HEK293 (cell line): Measurements from ENCODE around the gene MAML3.

Source experiments
- CTCF ChIA-PET: fragments of 350-600 bp; formaldehyde crosslinking; extraction: SDS; loops from one replicate; lab custom pipeline; 2021; ENCODE audit warnings: antibody characterized with exemption; lab: Yijun Ruan, JAX
- POLR2A ChIA-PET: fragments of 300-600 bp; formaldehyde crosslinking; extraction: SDS; loops from one replicate; lab custom pipeline; 2020; ENCODE audit warnings: antibody characterized with exemption, inconsistent platforms; lab: Yijun Ruan, JAX
- H3K27ac ChIP-seq: fragments of 200-500 bp; sonication (Bioruptor generic); 2 replicates; pipeline ENCODE4 v1.5.1; 2014; ENCODE audit warnings: low read depth, low read length, control low read depth, inconsistent platforms; ENCODE audit errors: extremely low read depth
- H3K36me3 ChIP-seq, 2 experiments: fragments of 200-500 bp in 1 of 2; sonication (Bioruptor generic) in 1 of 2; 1 replicate in 1 of 2; 2 replicates in 1 of 2; pipeline ENCODE4 v1.5.1; 2014 to 2017; ENCODE audit warnings: inconsistent platforms in 2 of 2, low read length in 2 of 2; ENCODE audit not compliant: control insufficient read depth in 2 of 2, insufficient read depth in 1 of 2
- H3K4me1 ChIP-seq: fragments of 200-500 bp; sonication (Bioruptor generic); 2 replicates; pipeline ENCODE4 v1.5.1; 2014; ENCODE audit warnings: mild to moderate bottlenecking, low read length, inconsistent platforms; ENCODE audit not compliant: control insufficient read depth, insufficient read depth
- H3K4me3 ChIP-seq: 2 replicates; pipeline ENCODE4 v1.5.1; 2011; ENCODE audit warnings: low read depth, mild to moderate bottlenecking, control low read depth, low read length, moderate library complexity
- H3K9me3 ChIP-seq: fragments of 200-500 bp; sonication (Bioruptor generic); 2 replicates; pipeline ENCODE4 v1.5.1; 2014; ENCODE audit warnings: low read depth, low read length, inconsistent platforms; ENCODE audit not compliant: control insufficient read depth, insufficient read depth
- GLI4 ChIP-seq: fragments of 450-650 bp; formaldehyde crosslinking; IDR thresholded peaks from 2 replicates; pipeline ENCODE4 v1.5.1; 2016; ENCODE audit warnings: missing biosample characterization, missing genetic modification characterization
- GLIS2 ChIP-seq: fragments of 450-650 bp; formaldehyde crosslinking; IDR thresholded peaks from 2 replicates; pipeline ENCODE4 v1.5.1; 2016; ENCODE audit warnings: missing biosample characterization, missing genetic modification characterization
- KLF9 ChIP-seq: fragments of 450-650 bp; formaldehyde crosslinking; IDR thresholded peaks from 2 replicates; pipeline ENCODE4 v1.5.1; 2016; ENCODE audit warnings: missing biosample characterization, missing genetic modification characterization, low read depth
- MZF1 ChIP-seq: fragments of 450-650 bp; formaldehyde crosslinking; IDR thresholded peaks from 2 replicates; pipeline ENCODE4 v1.5.1; 2017; ENCODE audit warnings: missing biosample characterization, missing genetic modification characterization, borderline replicate concordance
- PRDM6 ChIP-seq: fragments of 450-650 bp; formaldehyde crosslinking; IDR thresholded peaks from 2 replicates; pipeline ENCODE4 v1.5.1; 2017; ENCODE audit warnings: missing biosample characterization, missing genetic modification characterization
- REST ChIP-seq: fragments of 450-650 bp; formaldehyde crosslinking; IDR thresholded peaks from 2 replicates; pipeline ENCODE4 v1.5.1; 2016; ENCODE audit warnings: missing biosample characterization, missing genetic modification characterization
- TRIM28 ChIP-seq: IDR thresholded peaks from 2 replicates; pipeline ENCODE4 v1.6.1; 2011; ENCODE audit warnings: low read length, control low read depth, borderline replicate concordance
- ZBTB26 ChIP-seq: fragments of 450-650 bp; formaldehyde crosslinking; optimal IDR thresholded peaks from 2 replicates; pipeline ENCODE3; 2016; ENCODE audit warnings: missing biosample characterization, mild to moderate bottlenecking, missing genetic modification characterization
- ZBTB7A ChIP-seq: fragments of 450-650 bp; formaldehyde crosslinking; IDR thresholded peaks from 2 replicates; pipeline ENCODE4 v1.5.1; 2016; ENCODE audit warnings: low read depth, missing biosample characterization, missing genetic modification characterization
- ZNF112 ChIP-seq: fragments of 450-650 bp; formaldehyde crosslinking; IDR thresholded peaks from 2 replicates; pipeline ENCODE4 v1.5.0; 2017; ENCODE audit warnings: missing biosample characterization, missing genetic modification characterization
- ZNF114 ChIP-seq: fragments of 450-650 bp; formaldehyde crosslinking; IDR thresholded peaks from 2 replicates; pipeline ENCODE4 v1.5.0; 2017; ENCODE audit warnings: missing biosample characterization, missing genetic modification characterization
- ZNF175 ChIP-seq: fragments of 450-650 bp; formaldehyde crosslinking; IDR thresholded peaks from 2 replicates; pipeline ENCODE4 v1.5.1; 2016; ENCODE audit warnings: missing biosample characterization, missing genetic modification characterization
- ZNF221 ChIP-seq: fragments of 450-650 bp; formaldehyde crosslinking; IDR thresholded peaks from 2 replicates; pipeline ENCODE4 v1.5.1; 2017; ENCODE audit warnings: missing biosample characterization, missing genetic modification characterization, borderline replicate concordance
- ZNF23 ChIP-seq: fragments of 450-650 bp; formaldehyde crosslinking; IDR thresholded peaks from 2 replicates; pipeline ENCODE4 v1.5.1; 2016; ENCODE audit warnings: missing biosample characterization, missing genetic modification characterization, borderline replicate concordance
- ZNF292 ChIP-seq: fragments of 450-650 bp; formaldehyde crosslinking; IDR thresholded peaks from 2 replicates; pipeline ENCODE4 v1.5.1; 2016; ENCODE audit warnings: low read depth, missing biosample characterization, missing genetic modification characterization, borderline replicate concordance
- ZNF37A ChIP-seq: fragments of 450-650 bp; IDR thresholded peaks from 2 replicates; pipeline ENCODE4 v1.5.1; 2018; ENCODE audit warnings: missing biosample characterization, missing genetic modification characterization
- ZNF510 ChIP-seq: fragments of 450-650 bp; formaldehyde crosslinking; IDR thresholded peaks from 2 replicates; pipeline ENCODE4 v1.5.1; 2018; ENCODE audit warnings: mild to moderate bottlenecking, missing genetic modification characterization, missing biosample characterization; ENCODE audit not compliant: insufficient replicate concordance
- ZNF571 ChIP-seq: fragments of 450-650 bp; formaldehyde crosslinking; IDR thresholded peaks from 2 replicates; pipeline ENCODE4 v1.5.0; 2017; ENCODE audit warnings: missing biosample characterization, missing genetic modification characterization
- ZNF596 ChIP-seq: fragments of 450-650 bp; IDR thresholded peaks from 2 replicates; pipeline ENCODE4 v1.5.0; 2018; ENCODE audit warnings: missing biosample characterization, mild to moderate bottlenecking, missing genetic modification characterization, moderate library complexity
- ZNF600 ChIP-seq: fragments of 450-650 bp; formaldehyde crosslinking; IDR thresholded peaks from 2 replicates; pipeline ENCODE4 v1.5.1; 2016; ENCODE audit warnings: missing biosample characterization, missing genetic modification characterization
- ZNF621 ChIP-seq: fragments of 450-650 bp; formaldehyde crosslinking; IDR thresholded peaks from 2 replicates; pipeline ENCODE4 v1.5.1; 2017; ENCODE audit warnings: missing biosample characterization, missing genetic modification characterization
- ZNF843 ChIP-seq: fragments of 450-650 bp; formaldehyde crosslinking; IDR thresholded peaks from 2 replicates; pipeline ENCODE4 v1.5.1; 2016; ENCODE audit warnings: missing biosample characterization, missing genetic modification characterization
- ZSCAN16 ChIP-seq: fragments of 450-650 bp; formaldehyde crosslinking; IDR thresholded peaks from 2 replicates; pipeline ENCODE4 v1.5.1; 2016; ENCODE audit warnings: missing biosample characterization, missing genetic modification characterization
- TF ChIP-seq, protein P1 (sequence below): fragments of 450-650 bp; formaldehyde crosslinking; IDR thresholded peaks from 2 replicates; pipeline ENCODE4 v1.5.1; 2017; ENCODE audit warnings: missing biosample characterization, missing genetic modification characterization

The MAML3 gene

DNA sequence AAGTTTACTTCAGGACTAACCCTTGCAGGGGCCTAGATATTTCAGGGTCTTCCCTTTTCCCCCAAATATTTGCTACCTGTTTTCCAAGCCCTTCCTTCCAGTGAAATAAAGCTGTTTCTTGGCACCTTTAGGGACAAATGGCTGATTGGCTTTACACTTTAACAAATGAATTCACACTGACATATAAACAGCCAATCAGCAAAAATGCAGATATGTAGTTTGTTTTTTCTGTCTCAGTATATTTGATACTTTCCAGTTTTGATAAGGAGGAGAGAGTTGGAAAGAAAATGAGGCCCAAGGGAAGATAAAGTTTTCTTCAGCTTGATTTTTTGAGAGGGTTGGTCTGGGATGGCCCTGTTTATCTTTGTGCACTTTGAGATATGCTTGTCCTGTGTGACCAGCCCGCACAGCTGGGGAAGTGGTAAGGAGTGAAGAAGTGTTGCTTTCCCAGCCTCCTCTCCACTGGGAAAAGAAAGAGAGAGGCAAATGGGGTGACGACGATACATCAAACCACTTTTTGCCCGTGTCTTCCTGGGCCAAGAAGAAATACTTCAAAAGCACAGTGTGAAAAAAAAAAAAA lies 420.9 kb downstream of the MAML3 start:
- CTCF ChIA-PET: interaction anchor here (0.6 to 1.5 kb wide), 5 partner anchors 75 to 627 kb away, joined by 3 to 9 read pairs (median 6); no protein-coding TSS in a partner anchor
- Histone ChIP-seq H3K36me3 (no peaks in the 10 kb centered on the region), H3K27ac (no peak overlapping the region), H3K9me3 (no peaks in the 10 kb centered on the region), H3K4me1 (peaks cover 5% of the 10 kb centered on the region; the same call in 1 of the 2 replicates), H3K4me3 (no peak overlapping the region)
- TF ChIP-seq ZNF621 (tag by site-specific recombination) (no peak), ZNF23 (no peak), ZNF510 (tag by site-specific recombination) (no peak), MZF1 (no peak), PRDM6 (tag by site-specific recombination) (0 out of 2 replicates have a peak, but pooled peaks have one; percentile 10)
- POLR2A ChIA-PET: no interaction called here

- Histone ChIP-seq H3K36me3 (no peaks in the 10 kb centered on the region), H3K4me1 (peaks cover 5% of the 10 kb centered on the region; the same call in 1 of the 2 replicates), H3K27ac (no peak overlapping the region)
- POLR2A ChIA-PET: no interaction called here
- TF ChIP-seq ZNF112 (no peak), ZNF571 (tag by site-specific recombination) (no peak), ZBTB26 (no peak), ZBTB7A (no peak), ZNF114 (no peak), ZNF37A (no peak), ZNF221 (tag by site-specific recombination) (no peak), ZSCAN16 (tag by site-specific recombination) (no peak)
- TF ChIP-seq, all 188 proteins: peak for 0
- no peak overlapping the region for H3K4me3 ChIP-seq
- no peaks in the 10 kb centered on the region for H3K9me3 ChIP-seq
- CTCF ChIA-PET: no interaction called here
These were observed 425.1 kb downstream of the MAML3 start for GRCh38 chr4:139728840-139729239.

- ChIA-PET POLR2A (no interaction called here), CTCF (no interaction called here)
- H3K9me3 ChIP-seq: no peaks in the 10 kb centered on the region
- H3K27ac ChIP-seq: no peak overlapping the region
- H3K4me3 ChIP-seq: no peak overlapping the region
- H3K4me1 ChIP-seq: peaks cover 1% of the 10 kb centered on the region; the same call in 1 of the 2 replicates
- no peaks in the 10 kb centered on the region for H3K36me3 ChIP-seq
- TF ChIP-seq ZNF510 (tag by site-specific recombination): no peak
- TF ChIP-seq MZF1: no peak
- no peak for TF ChIP-seq ZNF843 (tag by site-specific recombination)
- TF ChIP-seq GLI4 (tag by site-specific recombination): no peak
- no peak for TF ChIP-seq KLF9 (tag by site-specific recombination)
- no peak for TF ChIP-seq REST
- TF ChIP-seq ZNF600 (tag by site-specific recombination): no peak
- no peak for TF ChIP-seq ZNF596 (tag by site-specific recombination)
- no peak for TF ChIP-seq GLIS2 (tag by site-specific recombination)
- TF ChIP-seq ZNF175 (tag by site-specific recombination): no peak
- no peak for TF ChIP-seq TRIM28
- TF ChIP-seq ZNF292: no peak
- TF ChIP-seq, protein P1, sequence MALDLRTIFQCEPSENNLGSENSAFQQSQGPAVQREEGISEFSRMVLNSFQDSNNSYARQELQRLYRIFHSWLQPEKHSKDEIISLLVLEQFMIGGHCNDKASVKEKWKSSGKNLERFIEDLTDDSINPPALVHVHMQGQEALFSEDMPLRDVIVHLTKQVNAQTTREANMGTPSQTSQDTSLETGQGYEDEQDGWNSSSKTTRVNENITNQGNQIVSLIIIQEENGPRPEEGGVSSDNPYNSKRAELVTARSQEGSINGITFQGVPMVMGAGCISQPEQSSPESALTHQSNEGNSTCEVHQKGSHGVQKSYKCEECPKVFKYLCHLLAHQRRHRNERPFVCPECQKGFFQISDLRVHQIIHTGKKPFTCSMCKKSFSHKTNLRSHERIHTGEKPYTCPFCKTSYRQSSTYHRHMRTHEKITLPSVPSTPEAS (tag by site-specific recombination): no peak
These were observed 425.8 kb downstream of the MAML3 start for GRCh38 chr4:139728146-139728545.
